HG03159 (cell line): ENCODE data around the gene PIP5K1B.

Source experiments
- ATAC-seq: cut with Tn5 transposase; IDR thresholded peaks from one replicate; pipeline ENCODE4 v1.9.1; 2021; ENCODE audit warnings: mild to moderate bottlenecking, moderate library complexity; ENCODE audit not compliant: unreplicated experiment

The PIP5K1B gene

GRCh38 chr9:68707801-68708488 lies 2.9 kb downstream of the PIP5K1B start:
- ATAC-seq: no peak

- ATAC-seq: no peak
These were observed 3.5 kb downstream of the PIP5K1B start for GRCh38 chr9:68708513-68708912.

GRCh38 chr9:68709291-68710110 lies 4.5 kb downstream of the PIP5K1B start:
- no peak for ATAC-seq

- ATAC-seq: no peak
These were observed 5.1 kb downstream of the PIP5K1B start for GRCh38 chr9:68710111-68710471.

- no peak for ATAC-seq
These were observed 6.2 kb downstream of the PIP5K1B start for GRCh38 chr9:68711281-68711680.

GRCh38 chr9:68711932-68712331 lies 6.9 kb downstream of the PIP5K1B start:
- ATAC-seq: no peak

GRCh38 chr9:68714416-68715180 lies 9.6 kb downstream of the PIP5K1B start:
- no peak for ATAC-seq

GRCh38 chr9:68715181-68715456 lies 10.1 kb downstream of the PIP5K1B start:
- ATAC-seq: no peak

GRCh38 chr9:68717552-68718443 lies 12.8 kb downstream of the PIP5K1B start:
- no peak for ATAC-seq

- ATAC-seq: no peak
These were observed 14.8 kb downstream of the PIP5K1B start for GRCh38 chr9:68719847-68720246.

- no peak for ATAC-seq
These were observed 15.7 kb downstream of the PIP5K1B start for GRCh38 chr9:68720656-68721313.

- no peak for ATAC-seq
These were observed 16.8 kb downstream of the PIP5K1B start for GRCh38 chr9:68721666-68722330.

GRCh38 chr9:68725070-68725469 lies 20.0 kb downstream of the PIP5K1B start:
- no peak for ATAC-seq

- ATAC-seq: no peak
These were observed 21.4 kb downstream of the PIP5K1B start for GRCh38 chr9:68726489-68726888.

- ATAC-seq: no peak
These were observed 22.6 kb downstream of the PIP5K1B start for GRCh38 chr9:68727636-68728035.

- no peak for ATAC-seq
These were observed 23.7 kb downstream of the PIP5K1B start for GRCh38 chr9:68728731-68729130.

- ATAC-seq: no peak
These were observed 25.7 kb downstream of the PIP5K1B start for GRCh38 chr9:68730570-68731235.

- ATAC-seq: no peak
These were observed 26.8 kb downstream of the PIP5K1B start for GRCh38 chr9:68731857-68732256.

- no peak for ATAC-seq
These were observed 27.5 kb downstream of the PIP5K1B start for GRCh38 chr9:68732405-68733020.
